Measurements from ENCODE around the gene RGL1.

The RGL1 gene

GRCh38 chr1:183841950-183842794 lies 37.3 kb downstream of the RGL1 start:
- Histone ChIP-seq H3K9ac (ENCODE audit: low read depth, low read length) (no peak overlapping the region), H3K27ac (ENCODE audit: low read depth, low read length) (no peak overlapping the region), H3K4me1 (ENCODE audit: insufficient read depth, low read length) (peaks cover 2% of the 10 kb centered on the region; the same call in 1 of the 2 replicates), H3K4me3 (ENCODE audit: low read length) (no peak overlapping the region), H3K36me3 (ENCODE audit: insufficient read depth, low read length) (peaks cover 2% of the 10 kb centered on the region; the same call in 1 of the 2 replicates), H3K27me3 (ENCODE audit: insufficient read depth, low read length) (no peaks in the 10 kb centered on the region), H3K9me3 (ENCODE audit: insufficient read depth, low read depth, low read length) (no peaks in the 10 kb centered on the region)
- WGBS, result 87% methylated on average over 8 of the region's 9 CpGs

DNA sequence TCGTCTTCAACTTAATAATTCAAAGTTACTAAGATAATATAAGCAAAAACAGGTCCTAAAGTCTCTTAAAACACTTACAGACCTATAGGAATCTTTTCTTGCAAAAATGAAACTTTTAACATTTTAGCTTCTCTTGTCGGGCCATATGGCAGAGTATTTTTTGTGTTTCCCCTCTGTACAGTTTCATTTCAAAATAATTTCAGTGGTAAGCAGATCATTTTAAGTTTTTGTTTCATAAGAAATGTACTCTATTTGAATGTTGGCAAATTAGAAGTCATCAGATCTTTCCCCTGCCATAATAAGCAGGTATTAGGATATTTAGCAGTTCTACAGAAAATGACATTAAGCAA lies 37.9 kb downstream of the RGL1 start:
- Histone ChIP-seq H3K4me3 (ENCODE audit: low read length) (no peak overlapping the region), H3K27me3 (ENCODE audit: insufficient read depth, low read length) (no peaks in the 10 kb centered on the region), H3K4me1 (ENCODE audit: insufficient read depth, low read length) (no peaks in the 10 kb centered on the region), H3K9me3 (ENCODE audit: insufficient read depth, low read depth, low read length) (no peaks in the 10 kb centered on the region), H3K36me3 (ENCODE audit: insufficient read depth, low read length) (peaks cover 2% of the 10 kb centered on the region; the same call in 1 of the 2 replicates), H3K27ac (ENCODE audit: low read depth, low read length) (no peak overlapping the region), H3K9ac (ENCODE audit: low read depth, low read length) (no peak overlapping the region)
- WGBS, result 83% methylated on average over 2 of the region's 2 CpGs

- Histone ChIP-seq H3K27ac (ENCODE audit: low read depth, low read length) (no peak overlapping the region), H3K4me3 (ENCODE audit: low read length) (no peak overlapping the region), H3K9me3 (ENCODE audit: insufficient read depth, low read depth, low read length) (no peaks in the 10 kb centered on the region), H3K9ac (ENCODE audit: low read depth, low read length) (no peak overlapping the region), H3K36me3 (ENCODE audit: insufficient read depth, low read length) (peaks cover 2% of the 10 kb centered on the region; the same call in 1 of the 2 replicates), H3K4me1 (ENCODE audit: insufficient read depth, low read length) (no peaks in the 10 kb centered on the region), H3K27me3 (ENCODE audit: insufficient read depth, low read length) (no peaks in the 10 kb centered on the region)
- 94% methylated on average over 2 of the region's 2 CpGs for WGBS
These were observed 39.9 kb downstream of the RGL1 start for GRCh38 chr1:183844806-183845205.

DNA sequence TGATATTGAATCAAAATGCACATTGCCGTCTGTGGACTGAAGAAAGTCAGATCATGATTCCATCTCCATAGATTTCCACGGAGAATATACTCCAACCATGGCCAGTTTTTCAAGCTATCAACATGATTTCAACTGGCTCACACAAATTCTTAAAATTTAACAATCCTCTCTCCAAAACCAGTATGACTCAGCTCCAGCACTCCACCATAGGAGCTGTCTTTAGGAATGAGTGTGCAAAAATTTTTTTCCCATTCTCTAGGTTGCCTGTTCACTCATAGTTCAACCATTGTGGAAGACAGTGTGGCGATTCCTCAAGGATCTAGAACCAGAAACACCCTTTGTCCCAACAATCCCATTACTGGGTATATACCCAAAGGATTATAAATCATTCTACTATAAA lies 40.8 kb downstream of the RGL1 start:
- Histone ChIP-seq H3K27ac (ENCODE audit: low read depth, low read length) (no peak overlapping the region), H3K4me1 (ENCODE audit: insufficient read depth, low read length) (no peaks in the 10 kb centered on the region), H3K4me3 (ENCODE audit: low read length) (no peak overlapping the region)

GRCh38 chr1:183847641-183848040 lies 42.7 kb downstream of the RGL1 start:
- Histone ChIP-seq H3K9me3 (ENCODE audit: insufficient read depth, low read depth, low read length) (no peaks in the 10 kb centered on the region), H3K36me3 (ENCODE audit: insufficient read depth, low read length) (peaks cover 2% of the 10 kb centered on the region; the same call in 1 of the 2 replicates), H3K27ac (ENCODE audit: low read depth, low read length) (no peak overlapping the region), H3K4me1 (ENCODE audit: insufficient read depth, low read length) (no peaks in the 10 kb centered on the region), H3K9ac (ENCODE audit: low read depth, low read length) (no peak overlapping the region), H3K4me3 (ENCODE audit: low read length) (no peak overlapping the region), H3K27me3 (ENCODE audit: insufficient read depth, low read length) (no peaks in the 10 kb centered on the region)
- 90% methylated on average over 4 of the region's 4 CpGs for WGBS

More for the DNA sequence above, 40.8 kb downstream of the RGL1 start:
- no peak overlapping the region for H3K9ac ChIP-seq (ENCODE audit: low read depth, low read length)
- WGBS, result 94% methylated on average over 3 of the region's 3 CpGs
- peaks cover 2% of the 10 kb centered on the region; the same call in 1 of the 2 replicates for H3K36me3 ChIP-seq (ENCODE audit: insufficient read depth, low read length)
- no peaks in the 10 kb centered on the region for H3K27me3 ChIP-seq (ENCODE audit: insufficient read depth, low read length)
- H3K9me3 ChIP-seq (ENCODE audit: insufficient read depth, low read depth, low read length), result no peaks in the 10 kb centered on the region

- Histone ChIP-seq H3K27me3 (ENCODE audit: insufficient read depth, low read length) (no peaks in the 10 kb centered on the region), H3K27ac (ENCODE audit: low read depth, low read length) (no peak overlapping the region), H3K9me3 (ENCODE audit: insufficient read depth, low read depth, low read length) (no peaks in the 10 kb centered on the region), H3K4me3 (ENCODE audit: low read length) (no peak overlapping the region), H3K4me1 (ENCODE audit: insufficient read depth, low read length) (peaks cover 3% of the 10 kb centered on the region; the same call in 1 of the 2 replicates), H3K36me3 (ENCODE audit: insufficient read depth, low read length) (no peaks in the 10 kb centered on the region; the same call in 1 of the 2 replicates), H3K9ac (ENCODE audit: low read depth, low read length) (no peak overlapping the region)
- 100% methylated on average over 1 of the region's 2 CpGs for WGBS
These were observed 45.9 kb downstream of the RGL1 start for GRCh38 chr1:183850852-183851251.

- no peak overlapping the region for H3K27ac ChIP-seq (ENCODE audit: low read depth, low read length)
- H3K36me3 ChIP-seq (ENCODE audit: insufficient read depth, low read length), result no peaks in the 10 kb centered on the region; the same call in 1 of the 2 replicates
- peaks cover 3% of the 10 kb centered on the region; the same call in 1 of the 2 replicates for H3K4me1 ChIP-seq (ENCODE audit: insufficient read depth, low read length)
- 96% methylated on average over 3 of the region's 3 CpGs for WGBS
- no peaks in the 10 kb centered on the region for H3K27me3 ChIP-seq (ENCODE audit: insufficient read depth, low read length)
- no peaks in the 10 kb centered on the region for H3K9me3 ChIP-seq (ENCODE audit: insufficient read depth, low read depth, low read length)
- no peak overlapping the region for H3K4me3 ChIP-seq (ENCODE audit: low read length)
- no peak overlapping the region for H3K9ac ChIP-seq (ENCODE audit: low read depth, low read length)
These were observed 54.2 kb downstream of the RGL1 start for GRCh38 chr1:183859119-183859518.

DNA sequence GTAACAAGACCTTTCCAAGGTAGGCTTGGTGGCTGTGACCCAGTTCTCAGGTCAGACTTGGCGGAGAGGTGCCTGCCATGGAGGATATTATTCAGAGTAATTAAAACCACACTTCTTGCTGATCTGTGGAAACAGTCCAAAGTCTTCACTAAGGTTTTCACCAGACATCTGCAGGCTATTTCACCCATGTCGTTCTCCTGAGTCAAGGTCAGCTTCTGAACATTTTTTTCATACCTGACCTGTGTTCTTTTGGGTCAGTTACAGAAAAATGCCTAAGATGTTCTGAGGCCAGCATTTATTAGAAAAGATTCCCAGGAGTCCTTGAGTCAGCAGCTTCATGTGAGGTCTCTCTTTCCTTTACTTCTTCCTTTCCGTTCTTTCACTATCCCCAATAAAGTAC lies 54.9 kb downstream of the RGL1 start:
- Histone ChIP-seq H3K9ac (ENCODE audit: low read depth, low read length) (no peak overlapping the region), H3K27me3 (ENCODE audit: insufficient read depth, low read length) (no peaks in the 10 kb centered on the region), H3K4me1 (ENCODE audit: insufficient read depth, low read length) (no peaks in the 10 kb centered on the region), H3K4me3 (ENCODE audit: low read length) (no peak overlapping the region), H3K9me3 (ENCODE audit: insufficient read depth, low read depth, low read length) (no peaks in the 10 kb centered on the region), H3K27ac (ENCODE audit: low read depth, low read length) (no peak overlapping the region), H3K36me3 (ENCODE audit: insufficient read depth, low read length) (no peaks in the 10 kb centered on the region; the same call in 1 of the 2 replicates)
- 81% methylated on average over 3 of the region's 3 CpGs for WGBS

- Histone ChIP-seq H3K9me3 (ENCODE audit: insufficient read depth, low read depth, low read length) (no peaks in the 10 kb centered on the region), H3K9ac (ENCODE audit: low read depth, low read length) (no peak overlapping the region), H3K27me3 (ENCODE audit: insufficient read depth, low read length) (no peaks in the 10 kb centered on the region), H3K4me1 (ENCODE audit: insufficient read depth, low read length) (no peaks in the 10 kb centered on the region), H3K27ac (ENCODE audit: low read depth, low read length) (no peak overlapping the region), H3K4me3 (ENCODE audit: low read length) (no peak overlapping the region), H3K36me3 (ENCODE audit: insufficient read depth, low read length) (no peaks in the 10 kb centered on the region; the same call in 1 of the 2 replicates)
- WGBS, result 92% methylated on average over 2 of the region's 4 CpGs
These were observed 58.0 kb downstream of the RGL1 start for GRCh38 chr1:183862967-183863366.

DNA sequence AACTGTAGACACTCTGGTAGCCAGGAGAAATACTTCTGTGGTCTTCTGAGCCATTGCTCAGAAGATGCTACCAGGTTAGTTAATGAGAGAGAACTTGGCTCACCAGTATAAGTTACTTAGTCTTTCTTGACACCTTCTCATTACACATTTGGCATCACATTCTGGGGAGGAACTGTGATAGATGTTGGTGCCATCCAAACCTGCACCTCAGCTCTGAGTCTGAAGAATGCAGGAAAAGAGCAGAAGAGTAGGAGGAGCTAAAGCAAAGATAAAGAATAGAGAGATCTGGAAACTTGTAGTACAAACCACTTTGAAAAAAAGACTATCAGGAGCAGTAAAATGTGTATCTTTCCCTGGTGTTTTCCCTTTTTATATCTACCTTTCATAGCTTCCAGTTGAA lies 58.9 kb downstream of the RGL1 start:
- no peak overlapping the region for H3K4me3 ChIP-seq (ENCODE audit: low read length)
- no peaks in the 10 kb centered on the region; the same call in 1 of the 2 replicates for H3K36me3 ChIP-seq (ENCODE audit: insufficient read depth, low read length)
- H3K27me3 ChIP-seq (ENCODE audit: insufficient read depth, low read length), result no peaks in the 10 kb centered on the region
- no peak overlapping the region for H3K27ac ChIP-seq (ENCODE audit: low read depth, low read length)
- H3K4me1 ChIP-seq (ENCODE audit: insufficient read depth, low read length), result no peaks in the 10 kb centered on the region
- no peaks in the 10 kb centered on the region for H3K9me3 ChIP-seq (ENCODE audit: insufficient read depth, low read depth, low read length)
- H3K9ac ChIP-seq (ENCODE audit: low read depth, low read length), result no peak overlapping the region

DNA sequence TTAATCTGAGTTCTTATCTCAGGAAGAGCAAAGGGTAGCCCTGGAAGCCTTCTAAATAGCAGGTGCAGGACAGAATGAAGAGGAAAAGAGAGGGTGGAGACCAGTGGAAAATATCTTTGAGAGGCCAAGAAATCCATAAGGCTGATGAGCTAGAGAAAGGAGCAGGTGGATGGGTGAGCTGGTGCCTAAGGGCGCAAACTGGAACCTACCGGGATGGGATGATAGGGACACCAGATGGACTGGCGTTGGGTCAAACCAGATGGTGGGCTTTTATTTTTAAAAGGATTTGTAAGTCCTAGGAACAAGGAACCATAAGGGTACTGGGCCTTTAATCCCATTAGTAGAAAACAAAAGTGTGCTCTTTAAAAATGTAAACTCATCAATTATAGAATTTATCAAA lies 59.7 kb downstream of the RGL1 start:
- Histone ChIP-seq H3K27ac (ENCODE audit: low read depth, low read length) (no peak overlapping the region), H3K4me1 (ENCODE audit: insufficient read depth, low read length) (peaks cover 6% of the 10 kb centered on the region; the same call in 1 of the 2 replicates), H3K9me3 (ENCODE audit: insufficient read depth, low read depth, low read length) (no peaks in the 10 kb centered on the region), H3K36me3 (ENCODE audit: insufficient read depth, low read length) (no peaks in the 10 kb centered on the region; the same call in 1 of the 2 replicates), H3K4me3 (ENCODE audit: low read length) (no peak overlapping the region), H3K27me3 (ENCODE audit: insufficient read depth, low read length) (no peaks in the 10 kb centered on the region), H3K9ac (ENCODE audit: low read depth, low read length) (no peak overlapping the region)
- 95% methylated on average over 3 of the region's 3 CpGs for WGBS
